Lung (tissue), 12 donors: ENCODE measurements around the gene WNT2. TPM values are rescaled to one million over a fixed set of nuclear protein-coding genes. Genes with fewer than 3 reads are reported as not detected.
"Not testable (repeated sequence)": the region's sequence is repeated elsewhere in the genome, so short reads cannot be mapped to it uniquely, and the experiment has no call there.

Experiments used
- ATAC-seq: fragments of 200-7000 bp; cut with Tn5 transposase; one replicate; pipeline ENCODE4 v1.9.1; 2020; ENCODE audit warnings: moderate number of reproducible peaks; ENCODE audit not compliant: insufficient read depth, low FRiP score
- DNase-seq, 3 donors: peaks; one replicate each; pipeline ENCODE4 v3.0.0-alpha.2; 2013 to 2017
- H3K27ac ChIP-seq, 2 donors: one replicate each; pipeline ENCODE4 v1.5.1; 2013; ENCODE audit warnings: mild to moderate bottlenecking in 2 of 2, moderate library complexity in 2 of 2, control low read depth in 1 of 2, inconsistent platforms in 1 of 2, low read depth in 1 of 2, low read length in 1 of 2
- H3K27me3 ChIP-seq, 3 donors: one replicate each; pipeline ENCODE4 v1.5.1; 2013; ENCODE audit warnings: low read length in 2 of 3; ENCODE audit not compliant: control insufficient read depth in 3 of 3, insufficient read depth in 3 of 3
- H3K36me3 ChIP-seq, 4 donors: one replicate each; pipeline ENCODE4 v1.5.1; 2013; ENCODE audit warnings: low read length in 4 of 4, mild to moderate bottlenecking in 1 of 4, moderate library complexity in 1 of 4; ENCODE audit not compliant: control insufficient read depth in 4 of 4, insufficient read depth in 4 of 4
- H3K4me1 ChIP-seq, 5 donors: one replicate each; pipeline ENCODE4 v1.5.1; 2013; ENCODE audit warnings: low read length in 5 of 5, mild to moderate bottlenecking in 2 of 5, moderate library complexity in 1 of 5; ENCODE audit not compliant: control insufficient read depth in 5 of 5, insufficient read depth in 5 of 5
- H3K4me3 ChIP-seq: one replicate; pipeline ENCODE4 v1.5.1; 2013; ENCODE audit warnings: mild to moderate bottlenecking, control low read depth, moderate library complexity
- H3K9ac ChIP-seq, 2 donors: one replicate each; pipeline ENCODE4 v1.5.1; 2013; ENCODE audit warnings: low read length in 2 of 2, control low read depth in 1 of 2; ENCODE audit not compliant: insufficient read depth in 1 of 2
- H3K9me3 ChIP-seq, 4 donors: one replicate each; pipeline ENCODE4 v1.5.1; 2013; ENCODE audit warnings: low read length in 3 of 4, mild to moderate bottlenecking in 1 of 4, moderate library complexity in 1 of 4; ENCODE audit not compliant: control insufficient read depth in 4 of 4, insufficient read depth in 3 of 4
- WGBS, 2 donors: extraction: QIAGEN DNeasy Blood & Tissue Kit; methylation state at CpG; one replicate each; pipeline ENCODE4 v1.1.7; 2013; 5-methylcytosine and 5-hydroxymethylcytosine counted together
- polyA plus RNA-seq, 2 donors: library from polyadenylated mRNA; stranded (reverse); fragments of 200-250 nt; gene quantifications; one replicate each; pipeline ENCODE4 v1.2.1, GENCODE V29; 2013
- total RNA-seq, 2 donors: library from RNA; depleted of rRNA in 1 of 2; stranded (reverse); fragments of >200 nt in 1 of 2; gene quantifications; one replicate each; pipeline ENCODE4 v1.2.1, GENCODE V29; 2014 to 2021
- TF ChIP-seq, protein P1 (sequence below): IDR thresholded peaks from 2 replicates; pipeline ENCODE4 v1.5.1; 2012; ENCODE audit warnings: mild to moderate bottlenecking; ENCODE audit errors: control extremely low read depth, extremely low read depth
- donor health status: control.
- donor health status: control.
- donor health status: Bipolar disorder and iron deficiency.
- donor health status: healthy.
- donor health status: DM: yes; HTN: yes; CAD: no.

The WNT2 gene
- total and polyA plus RNA-seq, 4 donors, result 3.1 to 59.2 (median 17.1) TPM

DNA sequence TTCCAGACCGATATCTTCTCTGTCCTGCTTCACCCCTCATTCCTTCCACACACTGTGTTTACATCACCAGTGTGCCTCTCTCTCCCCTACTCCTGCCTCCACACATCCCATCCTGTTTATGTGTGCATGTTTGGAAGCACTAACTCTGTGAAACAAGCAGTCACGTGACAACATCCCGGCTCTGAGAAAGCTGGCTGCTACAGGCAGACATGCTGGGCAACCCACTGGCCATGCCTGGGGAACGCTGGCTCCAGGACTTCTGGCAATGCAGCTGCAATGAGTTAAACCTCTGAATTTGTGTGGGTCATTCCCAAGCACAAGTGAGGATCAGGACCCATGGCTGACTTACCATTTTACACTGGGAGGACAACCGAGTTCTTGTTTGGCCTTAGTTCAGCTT, 74.0 kb downstream of the WNT2 start:
- 60 to 73% methylated on average over 5 of the region's 5 CpGs for WGBS, 2 donors
- DNase-seq, result peak; percentile 35 to 70 (median 50)
- H3K9ac ChIP-seq, result no peak overlapping the region
- TF ChIP-seq, protein P1, sequence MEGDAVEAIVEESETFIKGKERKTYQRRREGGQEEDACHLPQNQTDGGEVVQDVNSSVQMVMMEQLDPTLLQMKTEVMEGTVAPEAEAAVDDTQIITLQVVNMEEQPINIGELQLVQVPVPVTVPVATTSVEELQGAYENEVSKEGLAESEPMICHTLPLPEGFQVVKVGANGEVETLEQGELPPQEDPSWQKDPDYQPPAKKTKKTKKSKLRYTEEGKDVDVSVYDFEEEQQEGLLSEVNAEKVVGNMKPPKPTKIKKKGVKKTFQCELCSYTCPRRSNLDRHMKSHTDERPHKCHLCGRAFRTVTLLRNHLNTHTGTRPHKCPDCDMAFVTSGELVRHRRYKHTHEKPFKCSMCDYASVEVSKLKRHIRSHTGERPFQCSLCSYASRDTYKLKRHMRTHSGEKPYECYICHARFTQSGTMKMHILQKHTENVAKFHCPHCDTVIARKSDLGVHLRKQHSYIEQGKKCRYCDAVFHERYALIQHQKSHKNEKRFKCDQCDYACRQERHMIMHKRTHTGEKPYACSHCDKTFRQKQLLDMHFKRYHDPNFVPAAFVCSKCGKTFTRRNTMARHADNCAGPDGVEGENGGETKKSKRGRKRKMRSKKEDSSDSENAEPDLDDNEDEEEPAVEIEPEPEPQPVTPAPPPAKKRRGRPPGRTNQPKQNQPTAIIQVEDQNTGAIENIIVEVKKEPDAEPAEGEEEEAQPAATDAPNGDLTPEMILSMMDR, result no peak
- H3K4me3 ChIP-seq, result no peak overlapping the region
- H3K9me3 ChIP-seq, result peaks cover 0 to 1% (median 0%) of the 10 kb centered on the region in 4 donors
- no peaks in the 10 kb centered on the region for H3K36me3 ChIP-seq
- H3K27ac ChIP-seq, result no peak overlapping the region
- peak; percentile 41 for ATAC-seq
- no peaks in the 10 kb centered on the region for H3K27me3 ChIP-seq
- H3K4me1 ChIP-seq, result peaks cover 0 to 4% (median 3%) of the 10 kb centered on the region in 5 donors

DNA sequence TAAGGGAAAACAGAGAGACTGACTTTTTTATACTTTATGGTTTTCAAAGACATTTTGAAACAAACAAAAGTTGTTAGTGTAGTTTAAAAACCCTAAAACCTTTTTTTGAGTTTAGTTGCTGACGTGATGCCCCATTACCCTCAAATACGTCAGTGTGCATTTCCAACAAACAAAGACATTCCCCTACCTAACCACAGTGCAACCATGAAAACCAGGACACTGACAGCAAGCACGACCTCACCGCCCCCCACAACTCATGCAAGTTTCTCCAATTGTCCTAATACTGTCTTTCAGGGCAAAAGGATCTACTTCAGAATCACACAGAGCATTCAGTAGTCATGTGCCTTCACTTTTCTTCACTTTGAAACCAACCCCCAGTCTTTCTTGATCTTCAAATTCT, 75.0 kb downstream of the WNT2 start:
- WGBS, 2 donors, result 83 to 84% methylated on average over 4 of the region's 4 CpGs
- Histone ChIP-seq H3K27me3 (no peaks in the 10 kb centered on the region), H3K36me3 (no peaks in the 10 kb centered on the region), H3K9ac (no peak overlapping the region), H3K4me1 (peaks cover 0 to 4% (median 3%) of the 10 kb centered on the region in 5 donors), H3K9me3 (peaks cover 0 to 1% (median 0%) of the 10 kb centered on the region in 4 donors), H3K27ac (no peak overlapping the region), H3K4me3 (no peak overlapping the region)
- DNase-seq, result no peak
- TF ChIP-seq, protein P1, result no peak
- ATAC-seq, result no peak

DNA sequence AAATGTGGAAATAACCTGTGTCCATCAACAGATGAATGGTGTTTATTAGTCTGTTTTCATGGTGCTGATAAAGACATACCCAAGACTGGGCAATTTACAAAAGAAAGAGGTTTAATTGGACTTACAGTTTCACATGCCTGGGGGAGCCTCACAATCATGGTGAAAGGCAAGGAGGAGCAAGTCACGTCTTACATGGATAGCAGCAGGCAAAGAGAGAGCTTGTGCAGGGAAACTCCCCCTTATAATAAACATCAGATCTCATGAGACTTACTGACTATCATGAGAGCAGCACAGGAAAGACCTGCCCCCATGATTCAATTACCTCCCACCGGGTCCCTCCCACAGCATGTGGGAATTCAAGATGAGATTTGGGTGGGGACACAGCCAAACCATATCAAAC, 77.2 kb downstream of the WNT2 start:
- H3K9me3 ChIP-seq, ATAC-seq, H3K4me3 ChIP-seq, H3K27ac ChIP-seq, DNase-seq, H3K27me3 ChIP-seq, H3K9ac ChIP-seq, H3K4me1 ChIP-seq, H3K36me3 ChIP-seq: not testable (repeated sequence)
- WGBS, 2 donors, result 87 to 89% methylated on average over 2 of the region's 2 CpGs

DNA sequence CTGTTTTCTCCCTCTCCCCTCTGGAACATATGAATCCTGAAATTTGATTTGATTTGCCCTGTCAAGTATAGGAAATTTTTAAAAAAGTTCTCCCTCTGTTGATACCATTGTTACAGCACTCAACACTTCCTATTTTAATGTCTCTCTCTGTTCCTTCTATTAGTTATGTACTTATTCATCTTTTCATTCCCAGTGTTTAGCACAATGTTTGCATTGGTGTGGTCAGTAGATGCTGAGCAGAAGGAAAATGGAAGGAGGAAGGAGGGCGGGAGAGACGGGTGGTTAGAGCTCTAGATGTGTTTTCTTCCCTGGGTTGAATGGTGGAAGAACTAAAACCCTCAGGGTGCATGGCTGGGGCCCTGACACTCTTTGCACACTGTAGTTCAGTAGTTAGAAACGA, 79.5 kb downstream of the WNT2 start:
- TF ChIP-seq, protein P1, result no peak
- ATAC-seq (no peak), DNase-seq (no peak)
- H3K9me3 ChIP-seq, result peaks cover 0 to 4% (median 0%) of the 10 kb centered on the region in 4 donors
- no peak overlapping the region for H3K9ac ChIP-seq
- H3K4me3 ChIP-seq, result no peak overlapping the region
- 73 to 79% methylated on average over 3 of the region's 3 CpGs for WGBS, 2 donors
- no peaks in the 10 kb centered on the region for H3K36me3 ChIP-seq
- no peaks in the 10 kb centered on the region for H3K4me1 ChIP-seq
- no peaks in the 10 kb centered on the region for H3K27me3 ChIP-seq
- H3K27ac ChIP-seq, result no peak overlapping the region
